ENCODE results near the gene RSRP1.

- TF ChIP-seq EZH2phosphoT487 (IDR thresholded peaks at IDR 0.05; ENCODE audit: insufficient read depth, low read depth) = no peak
- no peak for TF ChIP-seq EZH2 (IDR thresholded peaks at IDR 0.05; ENCODE audit: insufficient read depth, poor library complexity, severe bottlenecking)
These were observed 23.8 kb downstream of the RSRP1 start for GRCh38 chr1:25223471-25223870.
